Measurements from ENCODE around the gene C10orf143. TPM values are rescaled to one million over a fixed set of nuclear protein-coding genes. Genes with fewer than 3 reads are reported as not detected.

The C10orf143 gene
- total RNA-seq, 3 donors from 2014 or later (not counting 1 experiment from before 2014, with no cell fraction given): 7.1 to 10.9 (median 8.2) TPM

DNA sequence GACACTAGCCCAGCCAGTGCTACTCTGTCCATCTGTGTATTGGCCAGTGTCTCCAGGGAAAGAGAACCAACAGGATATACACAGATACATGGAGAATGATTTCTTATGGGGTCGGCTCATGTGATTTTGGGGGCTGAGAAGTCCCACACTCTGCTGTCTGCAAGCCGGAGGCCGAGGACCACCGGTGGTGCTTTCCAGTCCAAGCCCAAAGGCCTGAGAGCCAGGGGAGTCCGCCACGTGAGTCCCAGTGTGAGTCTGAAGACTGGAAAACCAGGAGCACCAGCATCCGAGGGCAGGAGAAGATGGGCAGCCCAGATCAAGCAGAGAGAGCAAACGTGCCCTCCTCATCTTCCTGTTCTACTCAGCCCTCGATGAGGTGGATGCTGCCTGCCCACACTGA is 71.5 kb downstream of the C10orf143 start:
- Histone ChIP-seq H3K27ac (ENCODE audit: low read length) (no peak overlapping the region), H3K27me3 (ENCODE audit: control insufficient read depth, insufficient read depth, low read length) (no peaks in the 10 kb centered on the region), H3K9me3 (ENCODE audit: control insufficient read depth, insufficient read depth, low read length) (no peaks in the 10 kb centered on the region), H3K4me1 (ENCODE audit: control insufficient read depth, insufficient read depth, low read length) (no peaks in the 10 kb centered on the region), H3K4me3 (ENCODE audit: low read length) (no peak overlapping the region), H3K36me3 (ENCODE audit: control insufficient read depth, insufficient read depth, low read length) (no peaks in the 10 kb centered on the region)
- no peaks in the 10 kb centered on the region for H3K4me1 Mint-ChIP-seq
- ATAC-seq: no peak
- no peak overlapping the region for H3K4me3 Mint-ChIP-seq
- H3K27me3 Mint-ChIP-seq (ENCODE audit: low read depth in 2 of 2): peaks cover 8 to 26% of the 10 kb centered on the region in 2 donors
- TF ChIP-seq, protein P1, sequence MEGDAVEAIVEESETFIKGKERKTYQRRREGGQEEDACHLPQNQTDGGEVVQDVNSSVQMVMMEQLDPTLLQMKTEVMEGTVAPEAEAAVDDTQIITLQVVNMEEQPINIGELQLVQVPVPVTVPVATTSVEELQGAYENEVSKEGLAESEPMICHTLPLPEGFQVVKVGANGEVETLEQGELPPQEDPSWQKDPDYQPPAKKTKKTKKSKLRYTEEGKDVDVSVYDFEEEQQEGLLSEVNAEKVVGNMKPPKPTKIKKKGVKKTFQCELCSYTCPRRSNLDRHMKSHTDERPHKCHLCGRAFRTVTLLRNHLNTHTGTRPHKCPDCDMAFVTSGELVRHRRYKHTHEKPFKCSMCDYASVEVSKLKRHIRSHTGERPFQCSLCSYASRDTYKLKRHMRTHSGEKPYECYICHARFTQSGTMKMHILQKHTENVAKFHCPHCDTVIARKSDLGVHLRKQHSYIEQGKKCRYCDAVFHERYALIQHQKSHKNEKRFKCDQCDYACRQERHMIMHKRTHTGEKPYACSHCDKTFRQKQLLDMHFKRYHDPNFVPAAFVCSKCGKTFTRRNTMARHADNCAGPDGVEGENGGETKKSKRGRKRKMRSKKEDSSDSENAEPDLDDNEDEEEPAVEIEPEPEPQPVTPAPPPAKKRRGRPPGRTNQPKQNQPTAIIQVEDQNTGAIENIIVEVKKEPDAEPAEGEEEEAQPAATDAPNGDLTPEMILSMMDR (IDR thresholded peaks at IDR 0.05): no peak
- 81% methylated on average over 9 of the region's 9 CpGs for WGBS (ENCODE audit: insufficient coverage)
- H3K27ac Mint-ChIP-seq: no peak overlapping the region
- no peaks in the 10 kb centered on the region for H3K36me3 Mint-ChIP-seq
- intact Hi-C loops (cut with micrococcal nuclease): no loop called here
- no peak for DNase-seq
- H3K9me3 Mint-ChIP-seq: no peaks in the 10 kb centered on the region

DNA sequence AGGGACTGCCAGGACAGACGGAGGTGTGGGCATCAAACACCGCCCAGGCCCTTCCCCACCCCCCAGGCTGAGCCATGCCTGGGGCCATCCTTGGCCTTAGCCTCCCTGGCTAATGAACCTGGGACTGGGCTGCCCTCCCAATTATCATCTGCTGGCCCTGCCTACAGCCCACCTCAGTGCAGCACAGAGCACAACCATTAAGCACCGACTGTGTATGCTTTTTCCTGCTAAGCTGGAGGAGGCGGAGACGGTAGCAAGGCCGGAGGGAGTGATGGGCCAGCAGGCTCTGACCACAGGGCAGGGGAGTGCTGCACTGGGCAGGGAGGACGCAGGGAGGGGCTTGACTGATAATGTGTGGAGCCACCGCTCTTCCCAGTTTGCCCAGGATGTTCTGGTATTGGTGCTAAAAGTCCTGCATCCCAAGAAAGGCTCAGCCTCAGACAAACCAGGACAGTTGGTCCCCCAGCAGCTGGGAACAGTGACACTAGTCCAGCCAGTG is 72.0 kb downstream of the C10orf143 start:
- no peaks in the 10 kb centered on the region for H3K27me3 ChIP-seq (ENCODE audit: control insufficient read depth, insufficient read depth, low read length)
- intact Hi-C loops (cut with micrococcal nuclease): no loop called here
- TF ChIP-seq, protein P1 (IDR thresholded peaks at IDR 0.05): no peak
- 90% methylated on average over 8 of the region's 8 CpGs for WGBS (ENCODE audit: insufficient coverage)
- Mint-ChIP-seq H3K27me3 (ENCODE audit: low read depth in 2 of 2) (peaks cover 6 to 26% of the 10 kb centered on the region in 2 donors), H3K4me1 (no peaks in the 10 kb centered on the region), H3K9me3 (no peaks in the 10 kb centered on the region), H3K4me3 (no peak overlapping the region), H3K36me3 (no peaks in the 10 kb centered on the region), H3K27ac (no peak overlapping the region)
- DNase-seq (no peak), ATAC-seq (no peak)
- H3K4me3 ChIP-seq (ENCODE audit: low read length): no peak overlapping the region
- H3K9me3 ChIP-seq (ENCODE audit: control insufficient read depth, insufficient read depth, low read length): no peaks in the 10 kb centered on the region
- no peaks in the 10 kb centered on the region for H3K4me1 ChIP-seq (ENCODE audit: control insufficient read depth, insufficient read depth, low read length)
- no peak overlapping the region for H3K27ac ChIP-seq (ENCODE audit: low read length)
- H3K36me3 ChIP-seq (ENCODE audit: control insufficient read depth, insufficient read depth, low read length): no peaks in the 10 kb centered on the region

DNA sequence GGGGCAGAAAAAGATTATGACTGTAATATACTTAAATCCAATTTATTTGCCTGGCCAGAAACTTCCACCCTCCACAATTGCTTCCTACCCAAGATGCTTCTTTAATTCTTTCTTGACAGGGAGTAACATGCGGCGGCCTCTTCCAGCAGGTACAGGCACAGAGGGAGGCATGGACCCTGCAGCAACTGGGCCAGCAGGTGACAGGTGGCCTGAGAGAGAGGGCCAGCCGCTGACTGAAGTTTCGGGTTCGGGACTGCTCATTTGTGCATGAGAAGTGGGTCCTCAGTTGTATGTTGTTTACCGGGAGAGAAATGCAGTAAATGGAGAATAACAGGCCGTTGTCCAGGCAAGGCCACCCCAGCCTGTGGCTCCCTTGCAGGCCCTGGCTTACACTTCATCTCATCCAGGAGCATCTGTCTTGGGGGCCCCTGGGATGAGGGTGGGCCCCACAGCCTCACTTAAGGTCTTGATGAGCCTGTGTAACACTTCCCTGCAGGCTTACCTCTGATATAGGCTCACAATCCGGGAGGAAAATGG is 72.5 kb downstream of the C10orf143 start:
- intact Hi-C loops (cut with micrococcal nuclease): no loop called here
- H3K4me3 Mint-ChIP-seq: no peak overlapping the region
- Histone ChIP-seq H3K4me1 (ENCODE audit: control insufficient read depth, insufficient read depth, low read length) (no peaks in the 10 kb centered on the region), H3K27me3 (ENCODE audit: control insufficient read depth, insufficient read depth, low read length) (no peaks in the 10 kb centered on the region), H3K36me3 (ENCODE audit: control insufficient read depth, insufficient read depth, low read length) (no peaks in the 10 kb centered on the region), H3K9me3 (ENCODE audit: control insufficient read depth, insufficient read depth, low read length) (no peaks in the 10 kb centered on the region), H3K4me3 (ENCODE audit: low read length) (no peak overlapping the region), H3K27ac (ENCODE audit: low read length) (no peak overlapping the region)
- H3K9me3 Mint-ChIP-seq: no peaks in the 10 kb centered on the region
- DNase-seq (no peak), ATAC-seq (no peak)
- no peaks in the 10 kb centered on the region for H3K36me3 Mint-ChIP-seq
- 85% methylated on average over 8 of the region's 8 CpGs for WGBS (ENCODE audit: insufficient coverage)
- H3K27me3 Mint-ChIP-seq (ENCODE audit: low read depth in 2 of 2): peaks cover 6 to 21% of the 10 kb centered on the region in 2 donors
- no peaks in the 10 kb centered on the region for H3K4me1 Mint-ChIP-seq
- TF ChIP-seq, protein P1 (IDR thresholded peaks at IDR 0.05): no peak
- no peak overlapping the region for H3K27ac Mint-ChIP-seq

DNA sequence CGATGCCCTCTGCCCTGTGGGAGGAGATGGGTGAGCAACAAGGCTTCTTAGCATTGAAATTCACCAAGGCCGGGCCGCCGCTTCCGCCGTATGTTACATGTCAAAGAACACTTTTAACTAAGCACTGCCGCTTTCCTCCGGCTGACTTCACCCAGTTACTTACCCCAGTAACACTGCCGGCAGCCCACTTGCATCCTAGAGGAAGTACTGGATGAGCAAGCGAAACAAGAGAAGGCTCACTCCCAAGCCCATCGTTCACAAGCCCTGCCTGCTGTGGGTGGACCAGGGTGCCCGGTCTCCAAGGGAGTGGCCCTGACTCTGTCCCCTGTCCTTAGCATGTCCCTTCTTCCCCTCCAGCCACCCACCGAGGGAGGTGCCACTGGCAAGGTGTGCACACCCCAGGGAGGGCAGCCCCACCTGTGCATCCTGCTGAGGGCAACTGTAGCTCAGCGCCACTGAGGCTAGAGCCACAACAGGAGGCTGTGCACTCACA is 73.4 kb downstream of the C10orf143 start:
- Histone ChIP-seq H3K9me3 (ENCODE audit: control insufficient read depth, insufficient read depth, low read length) (no peaks in the 10 kb centered on the region), H3K27me3 (ENCODE audit: control insufficient read depth, insufficient read depth, low read length) (no peaks in the 10 kb centered on the region), H3K27ac (ENCODE audit: low read length) (no peak overlapping the region), H3K36me3 (ENCODE audit: control insufficient read depth, insufficient read depth, low read length) (no peaks in the 10 kb centered on the region), H3K4me3 (ENCODE audit: low read length) (no peak overlapping the region), H3K4me1 (ENCODE audit: control insufficient read depth, insufficient read depth, low read length) (no peaks in the 10 kb centered on the region)
- H3K4me1 Mint-ChIP-seq: no peaks in the 10 kb centered on the region
- TF ChIP-seq, protein P1 (IDR thresholded peaks at IDR 0.05): no peak
- peaks cover 6 to 13% of the 10 kb centered on the region in 2 donors for H3K27me3 Mint-ChIP-seq (ENCODE audit: low read depth in 2 of 2)
- DNase-seq (no peak), ATAC-seq (no peak)
- no peaks in the 10 kb centered on the region for H3K9me3 Mint-ChIP-seq
- intact Hi-C loops (cut with micrococcal nuclease): no loop called here
- H3K27ac Mint-ChIP-seq: no peak overlapping the region
- WGBS (ENCODE audit: insufficient coverage): 90% methylated on average over 14 of the region's 14 CpGs
- no peak overlapping the region for H3K4me3 Mint-ChIP-seq
- no peaks in the 10 kb centered on the region for H3K36me3 Mint-ChIP-seq

Data from natural killer cell (primary cell).